Mammary microvascular endothelial cell (primary cell): ENCODE measurements around the gene ZFP62. TPM values are rescaled to one million over a fixed set of nuclear protein-coding genes. Genes with fewer than 3 reads are reported as not detected.

Experiments used
- total RNA-seq: library from RNA; depleted of rRNA; stranded (reverse); fragments of >200 nt; gene quantifications from 2 replicates; pipeline ENCODE4 v1.2.3, GENCODE V29; 2015

Gene ZFP62
- 5.9 and 6.7 TPM in 2 replicates for total RNA-seq

DNA sequence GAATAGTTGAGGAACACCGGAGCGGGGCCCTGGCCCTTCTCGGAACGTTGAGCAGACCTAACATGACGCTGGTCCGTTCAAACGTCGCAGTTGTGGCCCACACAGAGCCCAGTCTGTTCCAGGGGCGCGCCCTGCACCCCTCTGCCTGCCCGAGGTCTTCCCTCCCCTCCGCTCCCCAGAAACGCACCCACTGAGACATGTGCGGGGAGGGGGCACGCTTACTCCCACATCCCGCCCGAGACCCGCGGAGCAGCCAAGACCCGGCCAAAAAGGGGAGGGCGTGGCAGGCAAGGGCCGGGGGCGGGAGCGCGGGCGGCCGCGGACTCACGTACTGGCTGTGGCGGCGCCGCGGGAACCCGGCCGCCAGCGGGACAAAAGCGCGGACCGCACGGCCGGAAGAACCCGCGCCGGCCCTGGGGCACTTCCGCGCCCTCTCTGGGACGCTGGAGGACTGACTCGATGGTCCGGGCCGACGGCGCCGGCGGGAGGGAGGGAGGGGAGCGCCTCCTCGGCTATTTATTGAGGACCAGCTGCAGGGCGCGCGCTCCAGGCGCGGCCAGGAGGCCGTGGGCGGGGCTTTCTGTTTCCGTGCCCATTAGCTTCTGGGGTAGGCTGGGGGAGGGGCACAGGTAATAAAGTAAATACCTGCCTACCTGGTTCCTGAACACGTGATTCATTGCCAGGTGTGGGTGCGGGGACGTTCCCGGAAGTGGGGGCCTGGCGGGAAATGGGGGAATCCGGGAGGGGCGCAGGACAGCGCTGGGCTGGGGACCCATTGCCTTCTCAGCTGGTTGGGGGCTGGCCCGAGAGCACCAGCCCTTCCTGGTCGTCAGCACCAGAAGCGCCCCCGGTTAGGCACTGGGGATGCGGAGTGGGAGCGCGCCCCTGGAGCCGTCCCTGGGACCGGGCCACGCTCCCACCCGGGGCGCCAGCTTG is at the start of gene ZFP62:
Gene ZFP62, minus strand, starts transcription at position 390 of the 936 bp plus-strand sequence. Its CDS starts 57 bp downstream, at position 333.

DNA sequence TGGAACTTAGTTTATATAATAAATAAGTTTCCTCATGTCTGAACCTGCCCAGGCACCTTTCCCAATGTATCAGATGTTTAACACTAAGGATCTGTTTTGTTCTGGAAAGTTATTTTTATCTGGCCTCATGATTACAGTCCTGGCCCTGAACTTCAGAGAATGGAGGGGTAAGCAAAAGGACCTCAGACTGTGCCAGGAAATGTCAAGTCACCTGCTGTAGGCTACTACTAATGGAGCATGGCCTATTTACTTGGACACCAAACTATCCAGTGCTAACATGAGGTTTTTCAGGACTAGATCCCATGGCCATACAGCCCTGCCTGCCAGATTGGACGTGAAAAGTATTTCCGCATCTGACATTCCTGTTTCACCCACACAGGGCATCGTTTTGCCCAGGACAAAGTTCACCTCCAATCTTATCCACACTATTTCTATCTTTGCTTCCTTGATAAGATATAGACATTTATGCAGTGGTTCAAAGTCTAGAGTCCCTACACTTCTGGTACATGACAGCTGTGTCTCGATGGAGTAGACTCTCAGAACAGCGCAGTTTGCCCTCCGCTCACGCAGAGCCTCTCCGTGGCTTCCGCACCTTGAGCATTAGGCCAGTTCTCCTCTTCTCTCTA is 37.7 kb upstream of the ZFP62 start, which contains the start of gene BTNL8:
Gene BTNL8, plus strand, starts transcription at position 539 of the 626 bp plus-strand sequence. CDS start 152 bp downstream, outside the sequence.

DNA sequence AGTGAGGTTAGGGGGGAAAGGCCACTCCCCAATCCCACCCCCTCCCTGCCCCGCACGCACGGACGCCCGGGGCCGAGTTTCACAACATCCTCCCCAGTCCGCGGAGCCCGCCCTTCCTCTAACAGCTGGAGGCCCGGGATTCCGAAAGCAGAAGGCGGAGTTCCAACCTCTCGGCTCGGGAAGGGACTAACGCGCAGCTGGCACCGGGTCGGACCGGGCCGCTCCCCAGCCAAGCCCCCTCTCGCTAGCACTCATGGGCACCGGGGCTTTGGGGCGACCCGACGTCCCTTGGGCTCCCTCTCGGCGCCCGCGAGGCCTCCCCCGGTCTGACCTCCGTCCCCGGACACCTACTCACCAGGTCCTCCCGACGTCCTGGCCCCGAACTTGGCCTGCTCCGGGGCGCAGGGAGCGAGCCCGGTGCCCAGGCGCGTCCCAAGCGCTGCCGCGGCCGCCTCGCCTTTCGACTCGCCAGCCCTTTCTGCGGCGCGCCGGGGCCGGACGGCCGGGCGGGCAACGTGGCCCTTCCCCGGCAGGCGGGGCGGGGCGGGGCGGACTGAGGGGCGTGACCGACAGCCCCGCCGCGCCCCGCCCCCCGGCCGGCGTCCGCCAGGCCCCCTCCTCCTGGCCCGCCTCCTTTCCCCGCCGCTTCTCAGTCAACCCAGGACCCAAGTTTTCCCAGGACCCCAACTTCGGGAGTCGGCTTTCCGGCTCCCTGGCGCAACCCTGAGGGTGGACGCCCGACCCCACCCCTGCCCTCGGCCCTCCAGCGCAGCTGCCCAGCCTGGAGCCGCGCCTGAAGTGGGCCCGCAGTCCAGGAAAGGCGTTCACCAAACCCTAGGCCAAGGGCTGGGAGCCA is 58.5 kb downstream of the ZFP62 start, which contains the start of gene MGAT1:
Gene MGAT1, minus strand, starts transcription at position 482 of the 856 bp plus-strand sequence. CDS start 9,835 bp downstream, outside the sequence.

Other genes starting within 250 kb of the ZFP62 start
- 49.0 and 51.0 TPM in 2 replicates for gene FLT4, start 211.7 kb downstream of the ZFP62 start, total RNA-seq
- not detected in 2 replicates for gene OR2Y1, start 121.2 kb downstream of the ZFP62 start, total RNA-seq
- gene MGAT1, start 58.5 kb downstream of the ZFP62 start, total RNA-seq: 140 and 158 TPM in 2 replicates
- gene BTNL8, start 37.9 kb upstream of the ZFP62 start, total RNA-seq: not detected in 2 replicates
- not detected in 2 replicates for gene BTNL3, start 127.6 kb upstream of the ZFP62 start, total RNA-seq
- gene BTNL9, start 179.0 kb upstream of the ZFP62 start, total RNA-seq: 0.05 TPM in 1 of 2 replicates, not detected in the other